Stimulated activated CD8-positive, alpha-beta memory T cell treated with anti-CD3 and anti-CD28 coated beads, Interleukin-15, amount 100 ng/mL, for 24 hours (primary cell): ENCODE results near the gene ASB1.
"Not testable (repeated sequence)": the region's sequence is repeated elsewhere in the genome, so short reads cannot be mapped to it uniquely, and the experiment has no call there.

Experiments used
- DNase-seq: peaks from one replicate; pipeline ENCODE4 v3.0.0-alpha.2; 2020; ENCODE audit warnings: low read depth

The ASB1 gene

GRCh38 chr2:238404406-238405216, 22.1 kb upstream of the ASB1 start:
- no peak for DNase-seq

GRCh38 chr2:238405217-238405555, 21.5 kb upstream of the ASB1 start:
- not testable (repeated sequence) for DNase-seq

DNA sequence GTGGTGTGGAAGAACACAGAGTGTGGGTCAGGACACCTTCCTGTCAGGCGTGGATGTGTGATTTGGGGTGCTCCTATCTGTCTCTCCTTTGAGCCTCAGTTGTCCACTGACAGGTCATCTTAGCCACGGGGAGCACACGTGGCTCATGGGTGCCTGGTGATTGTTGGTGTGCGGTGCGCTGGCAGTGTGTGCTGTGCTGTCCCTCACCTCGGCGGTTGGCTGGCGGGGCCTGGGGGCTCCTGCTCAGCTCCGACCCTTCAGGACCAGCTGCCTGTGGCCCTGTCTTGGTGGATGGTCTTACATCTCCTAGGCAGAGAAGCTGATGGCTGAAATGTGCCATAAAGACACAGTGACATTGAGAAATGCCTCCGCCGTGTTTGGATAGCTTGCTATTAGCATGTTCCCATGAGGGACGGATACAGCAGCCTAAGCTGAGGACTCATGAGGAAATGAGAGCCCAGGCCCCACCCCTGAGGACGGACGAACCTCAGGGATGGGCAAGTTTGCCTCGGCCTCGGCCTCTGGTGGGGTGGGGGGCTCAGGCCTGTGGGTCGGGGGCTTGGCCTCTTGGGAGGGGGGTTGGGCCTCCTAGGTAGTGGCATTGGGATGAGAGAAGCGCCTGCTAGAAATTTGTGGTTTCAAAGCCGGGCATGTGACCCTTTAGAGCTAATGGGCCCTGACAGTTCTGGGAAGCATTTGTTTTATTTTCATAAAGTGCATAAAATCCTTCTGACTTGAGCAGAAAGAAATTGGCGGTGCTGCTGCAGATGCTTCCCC, 20.3 kb upstream of the ASB1 start:
- no peak for DNase-seq

DNA sequence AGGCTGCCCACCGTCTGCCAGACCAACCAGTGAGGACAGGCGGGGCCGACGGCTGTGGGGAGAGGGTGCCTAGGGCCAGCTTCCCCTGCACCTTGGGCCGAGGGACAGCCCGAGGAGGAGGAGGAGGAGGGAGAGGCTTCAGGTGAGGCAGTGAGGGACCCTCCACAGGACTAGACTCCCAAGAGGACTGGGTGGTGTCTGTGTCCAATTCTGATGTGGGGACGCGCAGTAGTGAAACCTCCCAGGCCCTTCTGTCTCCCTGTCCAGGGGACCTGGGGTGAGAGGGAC, 19.8 kb upstream of the ASB1 start:
- DNase-seq = no peak

GRCh38 chr2:238407566-238407965, 19.2 kb upstream of the ASB1 start:
- DNase-seq = no peak

DNA sequence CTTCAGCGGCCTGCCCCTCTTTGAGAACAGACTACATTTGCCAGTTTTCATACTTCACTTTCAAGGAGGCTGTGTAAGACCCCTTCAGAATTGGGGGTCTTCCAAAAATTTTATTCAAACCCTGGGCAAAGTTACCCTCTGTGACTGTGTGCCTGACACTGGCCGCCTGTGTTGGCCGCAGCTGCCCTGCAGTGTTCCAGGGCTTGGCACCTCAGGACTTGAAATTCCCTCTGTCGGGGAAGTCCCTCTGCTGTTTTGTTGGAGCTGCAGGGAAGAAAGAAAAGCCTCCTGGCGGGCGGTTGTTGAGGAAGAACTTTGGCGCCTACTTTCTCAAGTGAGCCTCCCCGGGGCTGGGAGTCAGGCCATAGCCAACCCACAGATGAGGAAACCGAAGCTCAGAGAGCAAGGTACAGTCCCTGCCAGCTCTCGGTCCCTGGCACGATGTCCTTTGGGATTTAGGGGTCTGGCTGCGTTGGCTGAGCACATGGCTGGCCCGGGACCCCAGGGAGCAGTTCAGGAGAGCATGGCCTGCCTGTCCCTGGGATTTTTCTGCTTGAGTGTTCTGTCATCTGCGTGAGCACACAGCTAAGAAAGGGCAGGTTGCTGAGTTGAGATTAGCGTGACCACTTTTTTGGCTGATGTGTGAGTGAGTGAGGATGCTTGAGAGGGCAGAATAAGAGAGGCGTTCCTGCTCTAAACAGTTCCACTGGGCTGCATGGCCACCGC, 17.9 kb upstream of the ASB1 start:
- no peak for DNase-seq

- DNase-seq = no peak
Measured at GRCh38 chr2:238409341-238410199, 17.2 kb upstream of the ASB1 start.

- no peak for DNase-seq
Measured at GRCh38 chr2:238412067-238412767, 14.5 kb upstream of the ASB1 start.

GRCh38 chr2:238413368-238413767, 13.4 kb upstream of the ASB1 start:
- DNase-seq = no peak

GRCh38 chr2:238415036-238415764, 11.5 kb upstream of the ASB1 start:
- no peak for DNase-seq

DNA sequence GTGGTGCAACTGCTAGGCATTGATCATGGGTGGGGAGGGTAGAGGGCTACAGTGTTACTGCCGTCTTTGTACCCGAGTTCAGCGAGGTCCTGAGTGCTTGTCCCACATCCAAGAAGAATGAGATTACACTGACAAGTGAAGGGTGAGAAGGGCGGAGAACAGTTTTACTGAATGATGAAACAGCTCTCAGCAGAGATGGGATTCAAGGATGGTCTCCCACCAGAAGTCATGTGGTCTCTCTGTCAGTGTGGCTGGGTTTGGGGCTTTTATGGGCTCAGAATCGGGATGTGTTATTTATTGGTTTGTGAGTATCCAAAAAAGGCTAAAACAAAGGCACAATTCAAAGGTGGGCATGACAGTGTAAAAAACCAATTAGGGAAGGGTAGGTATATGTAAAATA, 10.8 kb upstream of the ASB1 start:
- DNase-seq = no peak

- no peak for DNase-seq
Measured at GRCh38 chr2:238418196-238418998, 8.3 kb upstream of the ASB1 start.

- no peak for DNase-seq
Measured at GRCh38 chr2:238418999-238419546, 7.7 kb upstream of the ASB1 start.

DNA sequence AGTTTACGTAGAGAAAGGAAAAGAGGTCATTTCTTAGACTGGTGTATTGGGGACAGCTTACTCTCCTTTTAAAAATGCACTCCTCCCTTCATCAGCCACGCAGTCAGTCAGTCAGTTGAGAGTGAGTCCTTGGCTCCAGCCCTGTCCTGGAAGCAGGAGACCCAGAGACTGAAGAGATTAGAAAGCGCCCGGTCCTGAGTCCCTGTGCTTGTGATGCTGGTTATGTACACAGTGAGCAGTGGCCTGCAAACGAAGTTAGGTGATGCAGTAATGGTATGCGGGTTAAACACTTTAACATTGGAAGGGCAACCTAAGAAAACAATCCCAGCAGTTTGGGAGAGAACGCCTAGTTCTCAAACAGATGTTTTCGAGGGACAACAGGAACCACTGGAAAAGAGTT, 6.3 kb upstream of the ASB1 start:
- no peak for DNase-seq

DNA sequence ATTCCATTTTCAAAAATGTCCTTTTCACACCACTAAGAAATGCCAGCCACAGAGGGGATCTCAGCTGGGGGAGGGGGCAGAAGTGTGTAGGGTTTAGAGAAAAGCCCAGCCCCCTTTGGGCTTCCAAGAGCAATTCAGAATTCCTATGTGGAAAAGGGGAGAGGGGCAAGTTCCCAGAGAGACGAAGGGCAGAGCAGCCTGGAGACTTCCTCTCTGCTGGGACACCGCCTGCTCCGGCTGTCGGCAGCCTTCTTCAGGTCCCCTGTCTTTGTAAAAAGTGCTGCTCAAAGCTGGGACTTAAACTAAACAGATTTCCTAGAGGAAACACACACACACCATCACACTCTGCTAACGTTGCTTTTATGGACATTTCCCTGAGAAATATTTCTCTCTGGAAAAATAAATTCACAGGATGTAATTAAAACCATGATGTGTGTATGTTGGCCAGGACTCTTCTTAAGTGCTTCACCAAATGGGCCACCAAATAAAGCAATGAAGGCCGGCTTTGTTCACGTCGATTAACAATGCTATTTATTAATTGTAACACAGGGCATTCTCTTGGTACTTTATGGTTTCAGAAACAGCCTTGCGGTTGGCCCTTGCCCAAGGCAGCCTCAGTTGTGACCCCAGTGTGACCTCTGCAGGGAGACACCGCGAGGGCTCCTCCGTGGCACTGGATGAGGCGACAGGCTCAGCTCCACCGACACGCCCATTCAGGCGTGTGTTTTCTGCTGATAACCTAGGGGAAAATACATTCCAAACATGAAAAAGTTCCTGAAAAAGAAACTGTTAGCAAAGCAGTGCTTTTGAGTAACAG, 5.6 kb upstream of the ASB1 start:
- DNase-seq = no peak

DNA sequence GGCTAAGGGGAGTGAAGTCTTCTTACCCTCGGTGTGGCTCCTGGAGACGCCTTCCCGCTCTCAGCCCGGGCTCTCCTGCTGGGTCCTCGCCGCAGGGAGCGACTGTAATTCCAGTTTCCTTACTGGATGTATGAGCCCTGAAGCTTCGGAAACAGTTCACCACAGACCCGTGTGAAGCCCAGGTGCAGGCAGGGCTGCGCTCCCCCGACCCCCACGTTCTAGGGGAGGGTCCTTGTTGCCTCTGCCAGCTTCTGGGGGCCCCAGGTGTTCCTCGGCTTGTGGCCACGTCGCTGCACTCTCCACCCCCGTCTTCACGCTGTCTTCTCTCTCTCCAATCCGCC, 5.1 kb upstream of the ASB1 start:
- DNase-seq = no peak

- DNase-seq = no peak
Measured at GRCh38 chr2:238422285-238422684, 4.4 kb upstream of the ASB1 start.

DNA sequence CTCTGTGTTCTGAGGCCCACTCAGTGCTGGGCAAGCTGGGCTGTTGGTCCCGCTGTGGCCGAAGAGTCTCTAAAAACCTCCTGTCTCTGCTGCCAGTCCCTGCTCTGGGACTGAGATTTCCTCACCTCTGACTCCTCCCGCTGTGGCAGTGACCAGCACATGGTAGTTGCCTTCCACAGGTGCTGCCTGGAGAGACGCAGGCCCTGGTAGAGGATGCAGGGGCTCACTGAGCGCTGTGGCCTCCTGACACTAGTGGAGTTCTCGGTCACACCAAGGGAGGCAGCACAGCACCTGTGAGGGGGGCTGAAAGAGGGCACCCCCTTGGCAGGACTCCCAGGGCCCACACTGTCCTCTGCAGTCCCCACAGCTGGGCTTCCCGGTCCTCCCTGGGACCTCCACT, 3.8 kb upstream of the ASB1 start:
- no peak for DNase-seq
